ENCODE measurements around the gene PHACTR1.

- TF ChIP-seq CTCF (IDR thresholded peaks at IDR 0.05; ENCODE audit: insufficient read depth, low read depth, low read length) (no peak), EZH2 (IDR thresholded peaks at IDR 0.05; ENCODE audit: insufficient read depth, low read length) (no peak)
These were observed 396.8 kb downstream of the PHACTR1 start for GRCh38 chr6:13113376-13113775.

Data from astrocyte (in vitro differentiated cells and primary cell).